AG04449 (cell line): Measurements from ENCODE around the gene RPS16.

Experiments
- CTCF ChIA-PET: fragments of 350-600 bp; formaldehyde crosslinking; extraction: SDS; loops from one replicate; lab custom pipeline; 2021; ENCODE audit warnings: antibody characterized with exemption; lab: Yijun Ruan, JAX
- POLR2A ChIA-PET: fragments of 400-600, 350-600 bp; formaldehyde crosslinking; extraction: SDS; loops from one replicate; lab custom pipeline; 2020; ENCODE audit warnings: antibody characterized with exemption, inconsistent platforms; lab: Yijun Ruan, JAX
- DNase-seq: peaks from one replicate; pipeline ENCODE4 v3.0.0-alpha.2; 2010; ENCODE audit warnings: low read depth, low spot score
- H3K4me3 ChIP-seq: 2 replicates; pipeline ENCODE4 v1.5.1; 2011; ENCODE audit warnings: low read depth, mild to moderate bottlenecking, control low read depth, low read length
- TF ChIP-seq, protein P1 (sequence below): IDR thresholded peaks from one replicate; pipeline ENCODE4 v1.5.1; 2011; ENCODE audit warnings: mild to moderate bottlenecking, moderate library complexity, low read length, control low read depth, inconsistent platforms; ENCODE audit not compliant: insufficient read depth; ENCODE audit errors: missing control alignments

The RPS16 gene

GRCh38 chr19:39407660-39408391 lies 27.9 kb downstream of the RPS16 start:
- ChIA-PET POLR2A (interaction anchor here (0.6 to 3.1 kb wide), 6 partner anchors 10 to 112 kb away, joined by 3 to 24 read pairs (median 4); partner anchors contain the start of gene RPS16), CTCF (interaction anchor here (0.8 to 4.3 kb wide), 3 partner anchors 11 to 33 kb away, joined by 3 to 49 read pairs (median 4); no protein-coding TSS in a partner anchor)
- TF ChIP-seq, protein P1, sequence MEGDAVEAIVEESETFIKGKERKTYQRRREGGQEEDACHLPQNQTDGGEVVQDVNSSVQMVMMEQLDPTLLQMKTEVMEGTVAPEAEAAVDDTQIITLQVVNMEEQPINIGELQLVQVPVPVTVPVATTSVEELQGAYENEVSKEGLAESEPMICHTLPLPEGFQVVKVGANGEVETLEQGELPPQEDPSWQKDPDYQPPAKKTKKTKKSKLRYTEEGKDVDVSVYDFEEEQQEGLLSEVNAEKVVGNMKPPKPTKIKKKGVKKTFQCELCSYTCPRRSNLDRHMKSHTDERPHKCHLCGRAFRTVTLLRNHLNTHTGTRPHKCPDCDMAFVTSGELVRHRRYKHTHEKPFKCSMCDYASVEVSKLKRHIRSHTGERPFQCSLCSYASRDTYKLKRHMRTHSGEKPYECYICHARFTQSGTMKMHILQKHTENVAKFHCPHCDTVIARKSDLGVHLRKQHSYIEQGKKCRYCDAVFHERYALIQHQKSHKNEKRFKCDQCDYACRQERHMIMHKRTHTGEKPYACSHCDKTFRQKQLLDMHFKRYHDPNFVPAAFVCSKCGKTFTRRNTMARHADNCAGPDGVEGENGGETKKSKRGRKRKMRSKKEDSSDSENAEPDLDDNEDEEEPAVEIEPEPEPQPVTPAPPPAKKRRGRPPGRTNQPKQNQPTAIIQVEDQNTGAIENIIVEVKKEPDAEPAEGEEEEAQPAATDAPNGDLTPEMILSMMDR = no peak
- H3K4me3 ChIP-seq = peak overlapping the region; percentile 83
- no peak for DNase-seq

DNA sequence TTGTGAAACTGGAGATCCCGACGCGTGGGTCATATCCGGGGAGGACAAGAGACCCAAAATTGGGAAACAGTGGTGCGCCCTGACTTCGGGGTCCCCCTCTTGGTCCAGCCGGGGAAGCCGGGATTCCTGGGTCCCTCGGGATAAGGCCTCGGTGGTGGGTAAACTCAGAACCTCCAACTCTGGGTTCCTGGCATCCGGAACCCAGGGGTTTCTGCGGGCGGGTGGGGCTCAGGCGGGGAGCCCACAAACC lies 28.4 kb downstream of the RPS16 start:
- POLR2A ChIA-PET = interaction anchor here (0.6 to 3.1 kb wide), 5 partner anchors 9 to 28 kb away, joined by 3 to 24 read pairs (median 6); partner anchors contain the start of genes MED29, PAF1 and RPS16
- H3K4me3 ChIP-seq = peak overlapping the region; percentile 83
- CTCF ChIA-PET = interaction anchor here (0.8 to 4.3 kb wide), 3 partner anchors 10 to 34 kb away, joined by 3 to 49 read pairs (median 4); no protein-coding TSS in a partner anchor
- DNase-seq = no peak
- TF ChIP-seq, protein P1 = no peak

DNA sequence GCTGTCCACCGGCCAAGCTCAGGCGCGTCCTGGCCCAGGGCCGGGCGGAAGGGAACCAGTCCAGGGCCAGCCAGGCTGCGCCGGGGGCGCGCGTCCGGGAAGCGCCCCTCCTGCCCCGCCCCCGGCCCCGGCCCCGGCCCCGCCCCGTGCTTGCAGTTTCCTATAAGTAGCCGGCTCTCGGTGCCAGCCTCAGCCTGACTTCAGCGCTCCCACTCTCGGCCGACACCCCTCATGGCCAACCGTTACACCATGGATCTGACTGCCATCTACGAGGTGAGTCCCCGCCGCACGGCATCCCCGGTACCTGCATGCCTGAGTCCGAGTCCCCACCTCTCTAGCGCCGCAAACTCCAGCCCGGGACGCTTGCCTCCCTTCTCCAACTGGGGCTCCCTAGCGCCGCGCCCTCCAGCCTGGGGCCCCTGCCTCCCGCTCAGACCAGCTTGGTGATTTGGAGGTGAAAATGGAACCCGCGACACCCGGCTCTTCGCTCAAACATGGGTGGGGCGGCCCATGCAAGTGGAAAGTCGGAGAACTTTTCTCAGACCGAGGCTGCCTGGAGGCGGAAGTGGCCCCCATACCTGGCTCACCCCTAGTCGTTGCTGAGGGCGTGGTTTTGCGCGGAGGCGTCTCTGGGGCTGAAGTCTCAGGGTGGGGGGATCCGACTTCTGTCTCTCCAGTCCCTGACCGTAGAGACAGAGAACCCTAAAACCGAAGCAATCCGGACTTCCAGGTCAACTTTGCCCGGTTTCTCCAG lies 28.9 kb downstream of the RPS16 start, which contains the start of gene ZFP36:
Gene ZFP36 (plus strand): TSS at position 192 of the 754 bp plus-strand sequence. CDS start 58 bp downstream, at position 250.
- TF ChIP-seq, protein P1 = peak; percentile 0
- peak within 1 kb of the TSS; percentile 83 for H3K4me3 ChIP-seq
- DNase-seq = no peak
- CTCF ChIA-PET = interaction anchor here (2.4 to 4.3 kb wide), 2 partner anchors 10 to 126 kb away, joined by 7 to 49 read pairs; partner anchors contain the start of gene EID2B
- POLR2A ChIA-PET = interaction anchor here (0.6 to 3.2 kb wide), 8 partner anchors 9 to 65 kb away, joined by 3 to 26 read pairs (median 5); partner anchors contain the start of genes MED29, PAF1, RPS16 and SAMD4B

DNA sequence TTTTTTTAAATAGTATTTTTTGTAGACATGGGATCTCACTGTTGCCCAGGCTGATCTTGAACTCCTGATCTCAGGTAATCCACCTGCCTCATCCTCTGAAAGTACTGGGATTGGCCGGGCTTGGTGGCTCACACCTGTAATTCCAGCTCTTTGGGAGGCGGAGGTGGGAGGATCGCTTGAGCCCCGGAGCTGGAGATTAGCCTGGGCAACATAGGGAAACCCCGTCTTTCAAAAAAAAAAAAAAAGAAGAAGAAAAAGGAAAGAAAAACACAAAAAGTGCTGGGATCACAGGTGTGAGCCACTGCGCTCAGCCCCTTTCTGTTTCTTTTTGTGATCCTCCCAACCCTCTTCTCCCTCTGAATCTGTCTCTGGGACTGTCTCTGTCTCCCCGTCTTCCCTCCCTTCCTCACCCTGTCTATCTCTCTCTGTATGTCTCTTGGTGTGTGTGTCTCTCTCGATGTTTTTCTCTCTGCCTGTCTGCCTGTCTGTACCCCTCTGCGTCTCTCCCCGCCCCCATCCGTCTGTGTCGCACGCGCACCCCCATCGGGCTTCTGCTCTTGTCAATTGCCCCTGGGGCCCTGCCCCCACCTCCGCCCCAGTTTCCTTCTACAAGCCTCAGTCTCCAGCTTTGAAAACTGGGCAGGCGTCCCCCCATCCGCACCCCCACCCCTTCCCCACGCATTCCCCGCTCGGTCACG lies 29.6 kb downstream of the RPS16 start:
- ChIA-PET CTCF (interaction anchor here (2.4 to 4.3 kb wide), 2 partner anchors 9 to 127 kb away, joined by 7 to 49 read pairs; partner anchors contain the start of gene EID2B), POLR2A (interaction anchor here (0.6 to 3.2 kb wide), 7 partner anchors 8 to 64 kb away, joined by 3 to 26 read pairs (median 6); partner anchors contain the start of genes MED29, PAF1, RPS16 and SAMD4B)
- TF ChIP-seq, protein P1 = no peak
- H3K4me3 ChIP-seq = peak overlapping the region; percentile 56
- no peak for DNase-seq

DNA sequence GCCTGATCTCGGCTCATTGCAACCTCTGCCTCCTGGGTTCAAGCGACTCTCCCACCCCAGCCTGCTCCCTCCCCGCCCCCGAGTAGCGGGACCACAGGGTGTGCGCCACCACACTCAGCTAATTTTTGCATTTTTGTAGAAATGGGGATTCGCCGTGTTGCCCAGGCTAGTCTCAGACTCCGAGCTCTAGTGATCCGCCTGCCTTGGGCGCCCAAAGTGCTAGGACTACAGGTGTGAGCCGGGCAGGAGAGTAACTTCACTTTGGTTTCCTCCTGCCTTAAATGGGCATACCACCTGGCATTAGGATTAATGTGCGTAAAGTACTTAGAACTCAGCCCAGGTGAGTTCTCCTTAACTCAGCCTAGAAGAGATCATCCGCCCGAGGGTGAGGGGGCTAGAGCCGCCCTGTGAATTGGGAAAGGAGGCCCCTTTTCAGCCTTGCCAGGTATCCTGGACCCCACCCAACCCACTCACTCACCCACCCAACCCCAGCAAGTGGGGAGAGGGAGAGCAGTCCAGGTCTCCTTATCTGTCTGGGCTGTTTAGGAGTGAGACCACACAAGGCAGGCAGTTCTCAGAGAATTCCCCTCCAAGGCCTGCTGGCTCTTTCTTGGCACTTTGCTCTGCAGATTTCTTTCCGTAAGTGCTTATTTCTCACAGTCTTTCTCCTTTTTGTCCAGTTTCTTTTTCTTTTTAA lies 30.3 kb downstream of the RPS16 start:
- ChIA-PET POLR2A (interaction anchor here (1.9 to 3.2 kb wide), 2 partner anchors 23 to 30 kb away, joined by 6 to 26 read pairs; partner anchors contain the start of gene RPS16), CTCF (interaction anchor here (2.4 to 4.3 kb wide), 2 partner anchors 8 to 127 kb away, joined by 7 to 49 read pairs; partner anchors contain the start of gene EID2B)
- no peak for DNase-seq
- TF ChIP-seq, protein P1 = no peak
- H3K4me3 ChIP-seq = no peak overlapping the region
